Panc1 (cell line): Measurements from ENCODE around the gene CHAF1B. TPM values are rescaled to one million over a fixed set of nuclear protein-coding genes. Genes with fewer than 3 reads are reported as not detected.

ENCODE experiments used
- total RNA-seq: library from RNA; stranded (reverse); gene quantifications from one replicate; pipeline ENCODE4 v1.2.1, GENCODE V29; 2021; ENCODE audit not compliant: unreplicated experiment

CHAF1B gene
- total RNA-seq, 1 experiment from 2014 or later, result 18.4 TPM

Other genes starting within 250 kb of the CHAF1B start
- gene DOP1B, start 228.6 kb upstream of the CHAF1B start, total RNA-seq, result 31.0 TPM
- 16.8 TPM for gene MORC3, start 65.2 kb upstream of the CHAF1B start, total RNA-seq
- gene CLDN14, start 94.7 kb downstream of the CHAF1B start, total RNA-seq, result not detected